Panc1 (cell line): Measurements from ENCODE around the gene EVL. TPM values are rescaled to one million over a fixed set of nuclear protein-coding genes. Genes with fewer than 3 reads are reported as not detected.

Experiments used
- ATAC-seq: fragments of 200-7000 bp; cut with Tn5 transposase; 2 replicates; pipeline ENCODE4 v1.9.1; 2020; ENCODE audit warnings: mild to moderate bottlenecking, moderate library complexity
- BruUV-seq: library from RNA; stranded (reverse); fragments of 400-500 nt; replicated peaks from 2 replicates; lab custom pipeline; 2021; lab: Mats Ljungman, UMichigan
- CTCF ChIA-PET: fragments of 300-600 bp; sonication (Branson Sonifier 250); formaldehyde crosslinking; loops from one replicate; lab custom pipeline; 2022; ENCODE audit warnings: antibody characterized with exemption; lab: Charles Lee
- POLR2A ChIA-PET: fragments of 300-600 bp; sonication (Branson Sonifier 250); formaldehyde crosslinking; loops from one replicate; lab custom pipeline; 2022; ENCODE audit warnings: antibody characterized with exemption; lab: Charles Lee
- DNase-seq: peaks from one replicate; pipeline ENCODE4 v3.0.0-alpha.2; 2010; ENCODE audit warnings: low read depth, low spot score
- H3K27ac ChIP-seq: 2 replicates; pipeline ENCODE4 v1.5.1; 2011; ENCODE audit warnings: mild to moderate bottlenecking, low read length, inconsistent platforms
- H3K27me3 ChIP-seq: fragments of 200-500 bp; sonication (Bioruptor generic); 2 replicates; pipeline ENCODE4 v1.6.0; 2014; ENCODE audit warnings: low read length, inconsistent platforms; ENCODE audit not compliant: control insufficient read depth, insufficient read depth
- H3K36me3 ChIP-seq: fragments of 200-500 bp; sonication (Bioruptor generic); 2 replicates; pipeline ENCODE4 v1.5.1; 2014; ENCODE audit warnings: inconsistent platforms, mild to moderate bottlenecking, low read length, moderate library complexity; ENCODE audit not compliant: control insufficient read depth, insufficient read depth
- H3K4me1 ChIP-seq: 2 replicates; pipeline ENCODE4 v1.5.1; 2011; ENCODE audit warnings: inconsistent platforms, mild to moderate bottlenecking, low read length, moderate library complexity; ENCODE audit not compliant: control insufficient read depth, insufficient read depth
- H3K4me3 ChIP-seq, 2 experiments: 2 replicates each; pipeline ENCODE4 v1.5.1; 2011 to 2012; ENCODE audit warnings: low read depth in 2 of 2, low read length in 2 of 2, mild to moderate bottlenecking in 2 of 2, inconsistent platforms in 1 of 2, moderate library complexity in 1 of 2
- H3K9me3 ChIP-seq: fragments of 200-500 bp; sonication (Bioruptor generic); 2 replicates; pipeline ENCODE4 v1.5.1; 2014; ENCODE audit warnings: low read depth, mild to moderate bottlenecking, inconsistent platforms, low read length, moderate library complexity; ENCODE audit not compliant: control insufficient read depth, insufficient read depth
- CTCF ChIP-seq: fragments of 450-650 bp; IDR thresholded peaks from 2 replicates; pipeline ENCODE4 v1.5.1; 2017; ENCODE audit warnings: mild to moderate bottlenecking
- POLR2AphosphoS5 ChIP-seq: IDR thresholded peaks from 2 replicates; pipeline ENCODE4 v1.6.1; 2012; ENCODE audit warnings: mild to moderate bottlenecking, low read depth, low read length, moderate library complexity
- REST ChIP-seq, 2 experiments: IDR thresholded peaks; 2 replicates each; pipeline ENCODE4 v1.6.1; 2011 to 2012; ENCODE audit warnings: low read depth in 2 of 2, control low read depth in 1 of 2, low read length in 1 of 2, mild to moderate bottlenecking in 1 of 2, moderate library complexity in 1 of 2; ENCODE audit not compliant: insufficient read depth in 1 of 2
- SIN3A ChIP-seq: IDR thresholded peaks from 2 replicates; pipeline ENCODE4 v1.6.1; 2012; ENCODE audit warnings: low read depth, mild to moderate bottlenecking, low read length, moderate library complexity, borderline replicate concordance; ENCODE audit not compliant: insufficient read depth
- TCF7L2 ChIP-seq: IDR thresholded peaks from 2 replicates; pipeline ENCODE4 v1.6.1; 2011; ENCODE audit warnings: mild to moderate bottlenecking, low read depth, low read length, inconsistent platforms
- in situ Hi-C: cut with HindIII; loops from 2 replicates; pipeline ENCODE4 v1.10.0; 2016; ENCODE audit warnings: low sequenced_read_pairs, low pct_unique_long_range_greater_than_20kb
- intact Hi-C: fragments of 100-400 bp; cut with micrococcal nuclease; formaldehyde crosslinking; loops from one replicate; pipeline ENCODE4 v1.10.0; 2022; ENCODE audit not compliant: unreplicated experiment
- total RNA-seq: library from RNA; stranded (reverse); gene quantifications from one replicate; pipeline ENCODE4 v1.2.1, GENCODE V29; 2021; ENCODE audit not compliant: unreplicated experiment

EVL gene
- total RNA-seq, 1 experiment from 2014 or later, result 38.3 TPM

GRCh38 chr14:100132161-100132902 is 67.1 kb downstream of the EVL start:
- no peaks in the 10 kb centered on the region for H3K36me3 ChIP-seq
- ChIA-PET POLR2A (no interaction called here), CTCF (no interaction called here)
- H3K27ac ChIP-seq, result no peak overlapping the region
- no peaks in the 10 kb centered on the region for H3K4me1 ChIP-seq
- TF ChIP-seq SIN3A, result no peak
- no peak for TF ChIP-seq POLR2AphosphoS5
- no peak for TF ChIP-seq TCF7L2
- no peak for TF ChIP-seq REST (IDR thresholded peaks at IDR 0.05; ENCODE audit: insufficient read depth in 1 of 2, low read depth in 2 of 2, low read length in 1 of 2)
- TF ChIP-seq CTCF, result no peak
- no peak for ATAC-seq
- H3K9me3 ChIP-seq, result no peaks in the 10 kb centered on the region
- no TSS peak for BruUV-seq
- in situ Hi-C loops (no loop called here), intact Hi-C loops (no loop called here)
- no peak for DNase-seq
- no peak overlapping the region for H3K4me3 ChIP-seq
- H3K27me3 ChIP-seq, result no peaks in the 10 kb centered on the region

DNA sequence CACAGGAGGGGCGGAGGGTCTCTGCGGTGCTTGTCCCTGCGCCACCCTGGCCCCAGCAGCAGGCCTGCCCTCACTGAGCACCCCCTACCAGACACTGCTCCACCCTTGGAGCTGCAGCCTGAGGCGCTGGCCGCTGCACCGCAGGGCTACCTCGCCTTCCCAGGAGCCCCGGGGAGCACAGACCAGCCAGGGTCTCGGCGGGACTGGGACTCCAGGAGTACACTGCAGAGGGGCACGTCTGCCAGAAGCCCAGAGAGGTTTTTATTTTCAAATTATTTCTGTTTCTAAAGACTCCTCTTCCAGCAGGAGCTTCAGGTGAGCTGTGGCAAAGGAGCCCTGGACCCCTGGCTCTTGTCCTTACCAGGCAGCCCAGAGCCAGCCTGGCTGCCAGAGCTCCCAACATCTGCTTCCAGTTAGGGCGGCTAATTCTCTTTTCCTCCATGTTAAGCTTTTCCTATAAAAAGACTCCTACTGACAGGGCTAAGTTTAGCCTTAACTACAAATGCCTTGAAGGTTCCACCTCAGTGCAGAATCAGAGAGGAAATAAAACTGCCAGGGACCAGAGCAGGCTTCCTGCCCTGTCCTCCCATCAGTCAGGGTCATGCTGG is 67.8 kb downstream of the EVL start:
- Histone ChIP-seq H3K4me3 (no peak overlapping the region), H3K36me3 (no peaks in the 10 kb centered on the region), H3K27me3 (no peaks in the 10 kb centered on the region), H3K27ac (no peak overlapping the region), H3K9me3 (no peaks in the 10 kb centered on the region), H3K4me1 (no peaks in the 10 kb centered on the region)
- in situ Hi-C loops, result no loop called here
- TF ChIP-seq SIN3A (no peak), POLR2AphosphoS5 (no peak), CTCF (no peak), REST (IDR thresholded peaks at IDR 0.05; ENCODE audit: insufficient read depth in 1 of 2, low read depth in 2 of 2, low read length in 1 of 2) (no peak), TCF7L2 (no peak)
- CTCF ChIA-PET, result no interaction called here
- BruUV-seq, result no TSS peak
- ATAC-seq (no peak), DNase-seq (no peak)
- intact Hi-C loops, result no loop called here
- POLR2A ChIA-PET, result no interaction called here
